Transverse colon (tissue), 4 donors: ENCODE results near the gene STX10. TPM values are rescaled to one million over a fixed set of nuclear protein-coding genes. Genes with fewer than 3 reads are reported as not detected.

Experiments
- DNase-seq: peaks from one replicate; pipeline ENCODE4 v3.0.0-alpha.2; 2019
- H3K27ac ChIP-seq, 4 donors: fragments of 200-600 bp; sonication (generic); 2 replicates each; pipeline ENCODE4 v1.5.1; 2016 to 2018; ENCODE audit warnings: inconsistent platforms in 4 of 4
- H3K27me3 ChIP-seq: fragments of 200-600 bp; sonication (generic); 2 replicates; pipeline ENCODE4 v1.5.1; 2017; ENCODE audit warnings: inconsistent platforms
- H3K36me3 ChIP-seq, 4 donors: fragments of 200-600 bp; sonication (generic); 2 replicates each; pipeline ENCODE4 v1.5.1; 2017 to 2019; ENCODE audit warnings: inconsistent platforms in 4 of 4
- H3K4me1 ChIP-seq, 4 donors: fragments of 200-600 bp; sonication (generic); 2 replicates each; pipeline ENCODE4 v1.5.1; 2017 to 2020; ENCODE audit warnings: inconsistent platforms in 4 of 4
- H3K4me3 ChIP-seq, 4 donors: fragments of 200-600 bp; sonication (generic); 1 replicate in 1 of 4; 2 replicates in 3 of 4; pipeline versions ENCODE4 v1.5.1 to v1.6.1; 2017 to 2019; ENCODE audit warnings: inconsistent platforms in 4 of 4
- H3K9me3 ChIP-seq, 2 donors: fragments of 200-600 bp; sonication (generic); 2 replicates each; pipeline ENCODE4 v1.5.1; 2017 to 2019; ENCODE audit warnings: inconsistent platforms in 2 of 2
- CTCF ChIP-seq, 5 experiments: fragments of 200-600 bp in 3 of 5; fragments of 450-650 bp in 2 of 5; sonication (generic) in 3 of 5; IDR thresholded peaks; 1 replicate in 2 of 5; 2 replicates in 3 of 5; pipeline ENCODE4 v1.5.1; 2016 to 2017; ENCODE audit warnings: antibody characterized with exemption in 5 of 5, inconsistent platforms in 3 of 5, mild to moderate bottlenecking in 2 of 5, moderate library complexity in 1 of 5
- EP300 ChIP-seq: sonication (generic); formaldehyde crosslinking; IDR thresholded peaks from one replicate; pipeline ENCODE4 v1.6.1; 2017; ENCODE audit warnings: antibody characterized with exemption, low read depth
- POLR2A ChIP-seq: fragments of 450-650 bp; IDR thresholded peaks from one replicate; pipeline ENCODE4 v1.6.1; 2016; ENCODE audit warnings: antibody characterized with exemption, mild to moderate bottlenecking, moderate library complexity
- POLR2AphosphoS5 ChIP-seq, 3 donors: sonication (generic); formaldehyde crosslinking; IDR thresholded peaks; one replicate each; pipeline ENCODE4 v1.6.1; 2016; ENCODE audit warnings: antibody characterized with exemption in 3 of 3
- WGBS, 2 donors: methylation state at CpG; one replicate each; pipeline ENCODE4 v1.1.5; 2018; ENCODE audit warnings: low coverage in 1 of 2; 5-methylcytosine and 5-hydroxymethylcytosine counted together
- in situ Hi-C, 4 donors: fragments of 200-750 bp; cut with MboI; loops; one replicate each; pipeline versions ENCODE4 v1.15.0 to v1.15.1; 2017; ENCODE audit warnings: low sequenced_read_pairs in 3 of 4, low pct_ligation_motif_present in 1 of 4, low pct_unique_long_range_greater_than_20kb in 1 of 4
- intact Hi-C: fragments of 100-400 bp; cut with DNase I; formaldehyde crosslinking; loops from one replicate; pipeline ENCODE4 v1.15.1; 2023; ENCODE audit warnings: low total_unique reads
- total RNA-seq, 4 donors: library from RNA; depleted of rRNA; stranded (reverse); fragments of >200 nt; gene quantifications; one replicate each; pipeline ENCODE4 v1.1.0, GENCODE V29; 2016

Gene STX10
- total RNA-seq, 4 donors from 2014 or later = 69.7 to 164 (median 84.2) TPM

GRCh38 chr19:13160557-13160956, 10.4 kb upstream of the STX10 start:
- intact Hi-C loops (no loop called here), in situ Hi-C loops (no loop called here)
- H3K27me3 ChIP-seq = no peaks in the 10 kb centered on the region
- TF ChIP-seq EP300 (no peak), POLR2AphosphoS5 (IDR thresholded peaks at IDR 0.05) (peak in 1 of 3 donors; percentile 33), CTCF (IDR thresholded peaks at IDR 0.05) (no peak), POLR2A (no peak)
- no peaks in the 10 kb centered on the region for H3K36me3 ChIP-seq
- peak overlapping the region in 1 of 4 donors; percentile 97 for H3K27ac ChIP-seq
- no peak for DNase-seq
- H3K4me3 ChIP-seq = no peak overlapping the region
- H3K4me1 ChIP-seq = peaks cover 31 to 61% (median 43%) of the 10 kb centered on the region in 4 donors
- WGBS, 2 donors = 71 to 94% methylated on average over 1 of the region's 1 CpG
- H3K9me3 ChIP-seq = no peaks in the 10 kb centered on the region

GRCh38 chr19:13159713-13160112, 9.5 kb upstream of the STX10 start:
- in situ Hi-C loops = no loop called here
- intact Hi-C loops = loop anchor here (10.0 kb wide), 2 partner anchors 375 to 1355 kb away; partner anchors contain the start of gene DNAJB1

GRCh38 chr19:13155472-13156359, 5.5 kb upstream of the STX10 start:
- TF ChIP-seq POLR2A = peak; percentile 16
- no peak for TF ChIP-seq EP300
- no peak for TF ChIP-seq CTCF (IDR thresholded peaks at IDR 0.05)
- peak; percentile 12 to 83 (median 47) for TF ChIP-seq POLR2AphosphoS5 (IDR thresholded peaks at IDR 0.05)
- Histone ChIP-seq H3K4me1 (peaks cover 0 to 24% (median 18%) of the 10 kb centered on the region in 4 donors), H3K4me3 (peak overlapping the region; percentile 70 to 92 (median 86)), H3K27me3 (no peaks in the 10 kb centered on the region), H3K36me3 (no peaks in the 10 kb centered on the region), H3K27ac (peak overlapping the region; percentile 96 to 100 (median 99)), H3K9me3 (no peaks in the 10 kb centered on the region)
- 9% methylated on average over 28 of the region's 55 CpGs; no CpG with 5 or more reads in 1 of the 2 donors for WGBS, 2 donors
- intact Hi-C loops (loop anchor here (10.0 kb wide), 2 partner anchors 371 to 1359 kb away; partner anchors contain the start of gene DNAJB1), in situ Hi-C loops (no loop called here)
- peak; percentile 88 for DNase-seq

More at GRCh38 chr19:13159713-13160112, 9.5 kb upstream of the STX10 start:
- no peaks in the 10 kb centered on the region for H3K27me3 ChIP-seq
- H3K27ac ChIP-seq = no peak overlapping the region
- WGBS, 2 donors = 97% methylated on average over 3 of the region's 3 CpGs; no CpG with 5 or more reads in 1 of the 2 donors
- H3K4me1 ChIP-seq = peaks cover 24 to 61% (median 44%) of the 10 kb centered on the region in 4 donors
- TF ChIP-seq EP300 (no peak), POLR2AphosphoS5 (IDR thresholded peaks at IDR 0.05) (peak in 1 of 3 donors; percentile 36)
- no peaks in the 10 kb centered on the region for H3K36me3 ChIP-seq
- H3K9me3 ChIP-seq = no peaks in the 10 kb centered on the region
- no peak overlapping the region for H3K4me3 ChIP-seq
- no peak for DNase-seq

- H3K9me3 ChIP-seq = no peaks in the 10 kb centered on the region
- H3K4me1 ChIP-seq = peaks cover 0 to 22% (median 17%) of the 10 kb centered on the region in 4 donors
- H3K27me3 ChIP-seq = no peaks in the 10 kb centered on the region
- peak overlapping the region; percentile 70 to 92 (median 86) for H3K4me3 ChIP-seq
- H3K36me3 ChIP-seq = no peaks in the 10 kb centered on the region
- DNase-seq = peak; percentile 92
- H3K27ac ChIP-seq = peak overlapping the region; percentile 96 to 100 (median 99)
- in situ Hi-C loops = no loop called here
- 0 to 2% methylated on average over 2 to 23 of the region's 24 CpGs for WGBS, 2 donors
- TF ChIP-seq EP300 (no peak), POLR2AphosphoS5 (IDR thresholded peaks at IDR 0.05) (peak in 1 of 3 donors; percentile 87), POLR2A (peak; percentile 21), CTCF (IDR thresholded peaks at IDR 0.05) (peak in 2 of 5 experiments; percentile 21 to 24)
- intact Hi-C loops = loop anchor here (10.0 kb wide), 2 partner anchors 370 to 1360 kb away; partner anchors contain the start of gene DNAJB1
Measured at GRCh38 chr19:13154911-13155471, 4.8 kb upstream of the STX10 start.
